ENCODE results near the gene ZSWIM6.

GRCh38 chr5:61420016-61420415 lies 88.0 kb downstream of the ZSWIM6 start:
- TF ChIP-seq EZH2 (IDR thresholded peaks at IDR 0.05; ENCODE audit: borderline replicate concordance, low read length) (no peak), CTCF (IDR thresholded peaks at IDR 0.05; ENCODE audit: low read length) (no peak)
